ENCODE measurements around the gene KRTAP9-2. TPM values are rescaled to one million over a fixed set of nuclear protein-coding genes. Genes with fewer than 3 reads are reported as not detected.
"Not testable (repeated sequence)": the region's sequence is repeated elsewhere in the genome, so short reads cannot be mapped to it uniquely, and the experiment has no call there.

Gene KRTAP9-2
- total RNA-seq, 1 experiment from 2014 or later: not detected

DNA sequence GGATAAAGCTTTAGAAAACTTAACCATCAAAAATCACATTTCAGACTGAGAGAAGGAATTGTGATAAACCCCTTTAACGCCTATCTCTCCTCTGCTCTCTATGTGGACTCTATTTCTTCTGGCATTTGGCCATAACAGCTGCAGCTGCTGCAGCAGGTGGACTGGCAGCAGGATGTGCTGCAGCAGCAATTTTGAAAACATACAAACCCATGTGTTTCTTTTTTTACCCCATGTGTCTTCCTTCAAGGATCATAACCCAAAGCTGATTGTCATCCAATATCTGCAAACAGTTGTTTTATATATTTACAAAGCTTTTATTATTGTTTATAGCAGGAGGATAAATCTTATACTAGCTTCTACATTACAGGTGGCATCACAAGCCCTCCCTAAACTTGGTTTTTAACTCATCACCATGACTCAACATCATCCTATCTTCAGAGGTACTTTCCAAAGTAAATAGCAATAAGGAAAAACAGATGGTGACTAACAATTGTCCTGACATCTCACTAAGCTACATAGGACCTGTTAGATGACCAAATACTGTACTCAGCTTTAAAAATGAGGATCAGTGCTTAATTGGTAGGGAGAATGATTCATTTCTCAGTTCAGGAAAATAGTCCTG, 14.5 kb upstream of the KRTAP9-2 start:
- Histone ChIP-seq H3K4me1 (replicated peaks) (no peaks in the 10 kb centered on the region), H3K27me3 (replicated peaks) (no peaks in the 10 kb centered on the region), H3K27ac (no peak overlapping the region), H3K36me3 (no peaks in the 10 kb centered on the region), H3K9me3 (replicated peaks) (no peaks in the 10 kb centered on the region), H3K4me3 (no peak overlapping the region)
- DNase-seq (ENCODE audit: low read depth in 1 of 2, low spot score in 2 of 2): peak in 1 of 2 experiments; percentile 12

DNA sequence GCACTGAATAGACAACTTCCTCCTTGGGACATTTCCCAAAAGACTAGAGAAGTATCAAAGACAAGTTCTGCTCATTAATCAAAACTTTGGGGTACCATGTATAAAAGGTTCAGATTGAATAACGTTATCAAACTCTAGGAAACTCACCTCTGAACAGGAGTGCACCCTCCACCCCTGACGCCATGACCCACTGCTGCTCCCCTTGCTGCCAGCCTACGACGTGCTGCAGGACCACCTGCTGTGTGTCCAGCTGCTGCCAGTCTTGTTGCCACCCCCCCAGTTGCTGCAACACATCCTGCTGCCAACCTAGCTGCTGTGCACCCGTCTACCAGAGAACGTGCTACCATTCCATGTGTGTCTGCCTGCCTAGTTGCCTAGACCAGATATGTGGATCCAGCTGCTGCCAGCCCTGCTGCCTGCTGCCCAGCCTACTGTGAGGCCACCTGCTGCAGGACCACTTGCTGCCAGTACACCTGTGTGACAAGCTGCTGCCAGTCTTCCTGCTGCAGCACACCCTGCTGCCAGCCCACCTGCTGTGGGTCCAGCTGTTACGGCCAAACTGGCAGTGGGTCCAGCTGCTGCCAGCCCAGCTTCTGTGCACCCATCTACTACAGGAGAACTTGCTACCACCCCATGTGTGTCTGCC, 13.8 kb upstream of the KRTAP9-2 start:
- H3K27me3 ChIP-seq (replicated peaks): no peaks in the 10 kb centered on the region
- H3K4me1 ChIP-seq (replicated peaks): no peaks in the 10 kb centered on the region
- H3K4me3 ChIP-seq: no peak overlapping the region
- H3K27ac ChIP-seq: no peak overlapping the region
- no peak for DNase-seq (ENCODE audit: low read depth in 1 of 2, low spot score in 2 of 2)
- no peaks in the 10 kb centered on the region for H3K9me3 ChIP-seq (replicated peaks)
- H3K36me3 ChIP-seq: no peaks in the 10 kb centered on the region

GRCh38 chr17:41215681-41216080, 10.8 kb upstream of the KRTAP9-2 start:
- no peak overlapping the region for H3K27ac ChIP-seq
- H3K4me1 ChIP-seq (replicated peaks): no peaks in the 10 kb centered on the region
- DNase-seq (ENCODE audit: low read depth in 1 of 2, low spot score in 2 of 2): no peak
- no peaks in the 10 kb centered on the region for H3K36me3 ChIP-seq
- no peak overlapping the region for H3K4me3 ChIP-seq
- H3K27me3 ChIP-seq (replicated peaks): no peaks in the 10 kb centered on the region
- no peaks in the 10 kb centered on the region for H3K9me3 ChIP-seq (replicated peaks)

DNA sequence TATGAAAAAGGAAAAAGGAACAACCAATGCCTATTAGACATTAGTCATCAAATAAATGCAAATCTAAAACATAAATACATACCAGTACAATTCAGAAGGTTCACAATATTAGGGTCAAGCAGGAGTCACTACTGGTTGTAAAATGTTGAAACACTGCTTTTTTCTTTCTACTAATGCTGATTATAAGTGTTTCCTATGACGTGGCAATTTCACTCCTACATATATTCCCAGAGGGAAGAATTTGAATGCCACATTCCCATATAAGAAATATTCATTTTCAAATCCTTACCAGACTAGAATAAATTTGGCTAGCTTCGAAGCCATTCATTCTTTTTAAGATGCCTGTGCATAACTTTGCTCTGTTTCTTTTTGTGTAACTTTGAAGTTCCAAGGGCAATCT, 2.6 kb upstream of the KRTAP9-2 start:
- Histone ChIP-seq H3K36me3 (no peaks in the 10 kb centered on the region), H3K27ac (no peak overlapping the region), H3K4me3 (no peak overlapping the region), H3K4me1 (replicated peaks) (no peaks in the 10 kb centered on the region), H3K27me3 (replicated peaks) (no peaks in the 10 kb centered on the region), H3K9me3 (replicated peaks) (no peaks in the 10 kb centered on the region)
- no peak for DNase-seq (ENCODE audit: low read depth in 1 of 2, low spot score in 2 of 2)

GRCh38 chr17:41226051-41226450, 397 bp upstream of the KRTAP9-2 start:
- Histone ChIP-seq H3K27ac (no peak overlapping the region), H3K9me3 (replicated peaks) (no peaks in the 10 kb centered on the region), H3K4me1 (replicated peaks) (no peaks in the 10 kb centered on the region), H3K4me3 (no peak overlapping the region), H3K36me3 (no peaks in the 10 kb centered on the region), H3K27me3 (replicated peaks) (no peaks in the 10 kb centered on the region)
- no peak for DNase-seq (ENCODE audit: low read depth in 1 of 2, low spot score in 2 of 2)

DNA sequence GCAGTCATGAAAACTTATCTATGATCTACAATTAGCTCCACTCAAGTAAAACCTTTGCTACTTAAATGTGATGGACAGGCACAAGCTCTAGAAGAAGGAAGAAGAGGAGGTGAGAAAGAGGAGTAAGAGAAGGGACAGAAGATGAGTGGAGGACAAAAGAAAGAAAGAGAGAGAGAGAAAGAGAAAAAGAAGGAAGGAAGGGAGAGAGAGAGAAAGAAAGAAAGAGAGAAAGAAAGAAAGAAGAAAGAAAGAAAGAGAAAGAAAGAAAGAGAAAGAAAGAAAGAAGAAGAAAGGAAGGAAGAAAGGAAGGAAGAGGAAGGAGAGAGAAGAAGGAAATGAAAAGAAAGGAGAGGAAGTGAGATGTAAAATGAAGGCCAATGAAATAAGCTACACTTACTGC, 3.6 kb downstream of the KRTAP9-2 start:
- Histone ChIP-seq H3K27me3 (replicated peaks) (no peaks in the 10 kb centered on the region; the same call in 1 of the 2 replicates), H3K27ac (no peak overlapping the region), H3K4me1 (replicated peaks) (no peaks in the 10 kb centered on the region), H3K4me3 (no peak overlapping the region), H3K9me3 (replicated peaks) (no peaks in the 10 kb centered on the region), H3K36me3 (no peaks in the 10 kb centered on the region)
- DNase-seq (ENCODE audit: low read depth in 1 of 2, low spot score in 2 of 2): no peak

DNA sequence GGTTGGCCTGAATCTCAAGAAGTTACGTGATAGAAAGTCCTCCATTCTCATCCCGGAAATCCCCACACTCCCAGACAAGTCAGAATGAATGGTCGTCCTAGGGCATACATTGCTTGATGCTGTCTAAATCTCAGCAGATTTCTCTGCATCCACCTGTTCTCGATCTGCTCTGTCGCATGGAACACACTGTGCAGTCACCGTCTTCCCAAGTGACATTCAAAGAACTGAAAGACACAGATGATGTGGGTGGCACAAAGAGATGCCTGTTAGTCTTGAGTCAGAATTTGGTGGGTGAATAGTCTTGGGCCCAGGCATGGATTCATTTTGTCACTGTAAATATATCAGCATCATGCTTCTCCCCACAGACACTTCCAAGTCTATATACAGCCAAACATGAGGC, 5.3 kb downstream of the KRTAP9-2 start:
- H3K4me1 ChIP-seq (replicated peaks): no peaks in the 10 kb centered on the region
- no peak overlapping the region for H3K27ac ChIP-seq
- no peak for DNase-seq (ENCODE audit: low read depth in 1 of 2, low spot score in 2 of 2)
- H3K9me3 ChIP-seq (replicated peaks): no peaks in the 10 kb centered on the region
- H3K4me3 ChIP-seq: no peak overlapping the region
- H3K27me3 ChIP-seq (replicated peaks): no peaks in the 10 kb centered on the region; the same call in 1 of the 2 replicates
- no peaks in the 10 kb centered on the region for H3K36me3 ChIP-seq

GRCh38 chr17:41232399-41233105, 6.1 kb downstream of the KRTAP9-2 start, which contains the start of gene KRTAP9-3:
TSS of gene KRTAP9-3 (plus strand) at chr17:41232449. CDS start at chr17:41232502, 53 bp downstream.
- H3K27me3 ChIP-seq (replicated peaks); H3K27ac ChIP-seq; H3K9me3 ChIP-seq (replicated peaks); H3K4me3 ChIP-seq; H3K4me1 ChIP-seq (replicated peaks); H3K36me3 ChIP-seq; DNase-seq (ENCODE audit: low read depth in 1 of 2, low spot score in 2 of 2): not testable (repeated sequence)

DNA sequence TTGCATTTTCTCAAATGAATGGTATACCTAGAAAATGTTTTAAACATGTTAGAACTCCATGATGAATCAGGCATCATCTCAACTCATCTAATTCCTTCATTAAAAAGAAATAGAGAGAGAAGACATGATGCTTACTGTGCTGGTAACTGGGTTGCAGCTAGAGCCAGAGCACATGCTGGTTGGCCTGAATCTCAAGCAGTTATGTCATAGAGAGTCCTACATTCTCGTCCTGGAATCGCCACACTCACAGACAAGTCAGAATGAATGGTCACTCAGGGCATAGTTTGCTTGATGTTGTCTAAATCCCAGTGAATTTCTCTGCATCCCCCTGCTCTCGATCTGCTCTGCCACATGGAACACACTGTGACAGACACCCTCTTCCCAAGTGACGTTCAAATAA, 10.7 kb downstream of the KRTAP9-2 start:
- not testable (repeated sequence) for H3K9me3 ChIP-seq (replicated peaks); H3K36me3 ChIP-seq; H3K4me3 ChIP-seq; H3K4me1 ChIP-seq (replicated peaks); DNase-seq (ENCODE audit: low read depth in 1 of 2, low spot score in 2 of 2); H3K27ac ChIP-seq; H3K27me3 ChIP-seq (replicated peaks)

DNA sequence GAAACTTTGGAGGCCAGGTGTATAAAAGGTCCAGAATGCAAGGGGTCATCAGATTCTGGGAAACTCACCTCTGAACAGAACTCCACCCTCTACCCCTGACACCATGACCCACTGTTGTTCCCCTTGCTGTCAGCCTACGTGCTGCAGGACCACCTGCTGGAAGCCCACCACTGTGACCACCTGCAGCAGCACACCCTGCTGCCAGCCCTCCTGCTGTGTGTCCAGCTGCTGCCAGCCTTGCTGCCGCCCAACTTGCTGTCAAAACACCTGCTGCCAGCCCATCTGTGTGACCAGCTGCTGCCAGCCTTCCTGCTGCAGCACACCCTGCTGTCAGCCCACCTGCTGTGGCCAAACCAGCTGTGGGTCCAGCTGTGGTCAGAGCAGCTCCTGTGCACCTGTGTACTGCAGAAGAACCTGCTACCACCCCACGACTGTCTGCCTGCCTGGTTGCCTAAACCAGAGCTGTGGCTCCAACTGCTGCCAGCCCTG, 11.5 kb downstream of the KRTAP9-2 start, which contains the start of gene KRTAP9-8:
Gene KRTAP9-8, plus strand, starts transcription at position 51 of the 489 bp plus-strand sequence. Its CDS starts 53 bp downstream, at position 104.
- H3K36me3 ChIP-seq; H3K27ac ChIP-seq; H3K9me3 ChIP-seq (replicated peaks); H3K27me3 ChIP-seq (replicated peaks); H3K4me1 ChIP-seq (replicated peaks); DNase-seq (ENCODE audit: low read depth in 1 of 2, low spot score in 2 of 2); H3K4me3 ChIP-seq: not testable (repeated sequence)

GRCh38 chr17:41246995-41247787, 20.7 kb downstream of the KRTAP9-2 start:
- not testable (repeated sequence) for H3K4me3 ChIP-seq; H3K27ac ChIP-seq; H3K27me3 ChIP-seq (replicated peaks); H3K4me1 ChIP-seq (replicated peaks); DNase-seq (ENCODE audit: low read depth in 1 of 2, low spot score in 2 of 2); H3K9me3 ChIP-seq (replicated peaks); H3K36me3 ChIP-seq

DNA sequence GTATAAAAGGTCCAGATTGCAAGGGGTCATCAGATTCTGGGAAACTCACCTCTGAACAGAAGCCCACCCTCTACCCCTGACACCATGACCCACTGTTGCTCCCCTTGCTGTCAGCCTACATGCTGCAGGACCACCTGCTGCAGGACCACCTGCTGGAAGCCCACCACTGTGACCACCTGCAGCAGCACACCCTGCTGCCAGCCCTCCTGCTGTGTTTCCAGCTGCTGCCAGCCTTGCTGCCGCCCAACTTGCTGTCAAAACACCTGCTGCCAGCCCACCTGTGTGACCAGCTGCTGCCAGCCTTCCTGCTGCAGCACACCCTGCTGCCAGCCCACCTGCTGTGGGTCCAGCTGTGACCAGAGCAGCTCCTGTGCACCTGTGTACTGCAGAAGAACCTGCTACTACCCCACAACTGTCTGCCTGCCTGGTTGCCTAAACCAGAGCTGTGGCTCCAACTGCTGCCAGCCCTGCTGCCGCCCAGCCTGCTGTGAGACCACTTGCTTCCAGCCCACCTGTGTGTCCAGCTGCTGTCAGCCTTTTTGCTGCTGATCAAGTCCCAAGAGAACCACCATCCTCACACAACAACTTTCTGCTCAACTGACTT, 23.3 kb downstream of the KRTAP9-2 start, which contains the start of gene KRTAP9-4:
Gene KRTAP9-4, plus strand, starts transcription at position 51 of the 604 bp plus-strand sequence. Its CDS starts 34 bp downstream, at position 85.
- H3K9me3 ChIP-seq (replicated peaks); H3K27ac ChIP-seq; DNase-seq (ENCODE audit: low read depth in 1 of 2, low spot score in 2 of 2); H3K4me3 ChIP-seq; H3K4me1 ChIP-seq (replicated peaks); H3K36me3 ChIP-seq: not testable (repeated sequence)
- H3K27me3 ChIP-seq (replicated peaks): peaks cover 13% of the 10 kb centered on the region

DNA sequence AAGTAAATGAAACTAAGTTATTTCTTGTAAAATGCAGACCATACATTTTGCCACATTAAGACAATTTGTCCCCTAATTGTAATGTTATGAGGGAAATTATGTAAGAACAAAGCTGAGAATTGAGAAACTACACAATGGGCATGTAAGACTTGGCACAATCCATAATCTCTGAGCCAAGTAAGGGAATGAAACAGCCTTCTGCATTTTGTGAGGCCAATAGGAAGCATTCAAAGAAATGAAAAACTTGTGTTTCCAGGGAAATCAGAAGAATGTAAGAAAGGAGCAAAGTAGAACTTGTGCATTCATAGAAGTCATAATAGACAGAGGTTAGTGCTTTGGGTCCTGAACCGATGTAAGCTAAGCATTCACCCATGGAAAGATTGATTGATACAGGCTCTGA, 24.8 kb downstream of the KRTAP9-2 start:
- DNase-seq (ENCODE audit: low read depth in 1 of 2, low spot score in 2 of 2): no peak
- H3K27ac ChIP-seq: no peak overlapping the region

More for the DNA sequence above, 24.8 kb downstream of the KRTAP9-2 start:
- Histone ChIP-seq H3K4me1 (replicated peaks) (no peaks in the 10 kb centered on the region), H3K36me3 (no peaks in the 10 kb centered on the region), H3K9me3 (replicated peaks) (no peaks in the 10 kb centered on the region), H3K4me3 (no peak overlapping the region), H3K27me3 (replicated peaks) (peaks cover 13% of the 10 kb centered on the region)

Data from SJSA1 (cell line).